ENCODE data around the gene MED15. TPM values are rescaled to one million over a fixed set of nuclear protein-coding genes. Genes with fewer than 3 reads are reported as not detected.
A peak's percentile ranks its signal among the peaks of the same experiment; 100 is the strongest.
"Not testable (repeated sequence)": the region's sequence is repeated elsewhere in the genome, so short reads cannot be mapped to it uniquely, and the experiment has no call there.

Gene MED15
- total RNA-seq, 1 experiment from 2014 or later = 13.5 TPM

DNA sequence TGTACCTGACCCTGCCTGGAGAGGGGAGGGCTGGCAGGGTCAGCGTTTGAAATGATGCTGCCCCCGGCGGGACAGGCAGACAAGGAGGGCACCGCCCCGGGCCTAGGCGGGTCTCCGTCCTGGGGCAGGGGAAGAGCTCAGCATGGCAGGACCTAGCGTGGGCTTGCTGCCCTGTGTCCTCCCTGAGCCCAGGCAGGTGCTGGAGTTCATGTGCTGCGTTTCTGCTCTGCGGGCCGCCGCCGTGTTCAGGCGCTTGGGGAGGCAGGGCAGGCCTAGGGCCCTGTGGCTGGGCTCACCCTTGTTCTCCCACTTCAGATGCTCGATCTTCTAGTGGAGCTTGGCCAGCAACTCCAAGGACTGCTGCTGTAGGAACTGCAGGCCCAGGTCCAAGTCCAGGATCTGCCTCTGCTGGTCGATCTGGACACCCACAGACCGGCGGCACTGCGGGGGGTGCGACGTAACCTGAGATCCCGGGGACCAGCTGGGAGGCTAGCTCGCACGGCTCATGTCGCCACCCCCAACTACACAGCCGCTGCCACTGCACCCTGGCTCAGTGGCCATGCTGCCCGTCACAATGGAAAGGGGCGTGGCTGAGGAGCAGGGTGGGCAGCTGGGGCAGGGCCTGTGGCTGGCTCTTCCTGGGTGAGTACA, 84.4 kb downstream of the MED15 start:
- DNase-seq (ENCODE audit: extremely low read depth, low read depth) = no peak

DNA sequence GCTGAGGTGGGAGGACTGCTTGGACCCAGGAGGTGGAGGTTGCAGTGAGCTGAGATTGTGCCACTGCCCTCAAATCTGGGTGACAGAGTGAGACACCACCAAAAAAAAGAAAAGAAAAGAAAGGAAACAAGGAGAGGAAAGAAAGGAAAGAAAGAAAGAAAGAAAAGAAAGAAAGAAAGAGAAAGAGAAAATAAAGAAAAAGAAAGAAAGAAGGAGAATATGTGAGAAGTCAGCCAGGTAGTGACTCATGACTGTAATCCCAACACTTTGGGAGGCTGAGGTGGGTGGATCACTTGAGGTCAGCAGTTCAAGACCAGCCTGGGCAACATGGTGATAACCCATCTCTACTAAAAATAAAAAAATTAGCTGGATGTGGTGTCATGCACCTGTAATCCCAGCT, 86.6 kb downstream of the MED15 start:
- not testable (repeated sequence) for DNase-seq (ENCODE audit: extremely low read depth, low read depth)

DNA sequence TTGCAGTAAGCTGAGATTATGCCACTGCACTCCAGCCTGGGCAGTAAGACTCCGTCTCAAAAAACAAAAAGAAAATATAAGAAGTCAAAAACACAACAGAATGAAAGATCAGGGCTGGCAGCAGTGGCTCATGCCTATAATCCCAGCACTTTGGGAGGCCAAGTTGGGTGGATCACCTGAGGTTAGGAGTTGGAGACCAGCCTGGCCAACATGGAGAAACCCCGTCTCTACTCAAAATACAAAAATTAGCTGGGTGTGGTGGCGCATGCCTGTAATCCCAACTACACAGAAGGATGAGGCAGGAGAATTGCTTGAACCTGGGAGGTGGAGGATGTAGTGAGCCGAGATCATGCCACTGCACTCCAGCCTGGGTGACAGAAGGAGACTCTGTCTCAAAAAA, 87.1 kb downstream of the MED15 start:
- not testable (repeated sequence) for DNase-seq (ENCODE audit: extremely low read depth, low read depth)

DNA sequence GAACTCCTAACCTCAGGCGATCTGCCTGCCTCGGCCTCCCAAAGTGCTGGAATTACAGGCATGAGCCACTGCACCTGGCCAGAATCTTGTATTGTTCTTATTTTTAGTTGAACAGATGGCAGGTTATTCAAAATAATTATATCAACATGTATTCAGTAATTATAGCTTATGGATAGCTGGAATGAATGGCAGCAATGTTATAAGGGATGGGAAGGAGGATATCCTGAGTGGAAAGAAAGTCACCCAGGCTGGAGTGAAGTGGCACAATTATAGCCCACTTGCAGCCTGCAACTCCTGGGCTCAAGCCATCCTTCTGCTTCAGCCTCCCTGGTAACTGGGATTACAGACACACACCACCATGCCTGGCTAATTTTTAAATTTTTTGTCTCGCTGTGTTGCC, 88.1 kb downstream of the MED15 start:
- no peak for DNase-seq (ENCODE audit: extremely low read depth, low read depth)

DNA sequence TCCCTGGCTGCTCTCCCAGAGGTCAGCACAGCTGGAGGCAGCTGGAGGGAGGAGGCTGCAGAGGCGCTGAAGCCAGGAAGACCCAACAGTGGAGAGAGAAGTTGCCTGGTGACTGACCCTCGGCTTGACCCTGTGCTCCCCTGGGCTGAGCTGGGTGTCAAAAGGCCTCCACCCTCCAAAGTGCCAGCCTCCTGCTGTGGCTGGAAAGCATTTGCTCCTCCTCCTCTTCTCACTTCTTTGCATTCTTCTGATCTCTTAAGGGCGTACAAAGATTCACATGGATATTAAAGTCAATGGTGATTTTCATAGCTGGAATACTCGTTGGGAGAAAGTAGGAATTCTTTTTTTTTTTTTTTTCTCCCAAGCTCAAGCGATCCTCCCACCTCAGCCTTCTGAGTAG, 91.7 kb downstream of the MED15 start:
- no peak for DNase-seq (ENCODE audit: extremely low read depth, low read depth)

DNA sequence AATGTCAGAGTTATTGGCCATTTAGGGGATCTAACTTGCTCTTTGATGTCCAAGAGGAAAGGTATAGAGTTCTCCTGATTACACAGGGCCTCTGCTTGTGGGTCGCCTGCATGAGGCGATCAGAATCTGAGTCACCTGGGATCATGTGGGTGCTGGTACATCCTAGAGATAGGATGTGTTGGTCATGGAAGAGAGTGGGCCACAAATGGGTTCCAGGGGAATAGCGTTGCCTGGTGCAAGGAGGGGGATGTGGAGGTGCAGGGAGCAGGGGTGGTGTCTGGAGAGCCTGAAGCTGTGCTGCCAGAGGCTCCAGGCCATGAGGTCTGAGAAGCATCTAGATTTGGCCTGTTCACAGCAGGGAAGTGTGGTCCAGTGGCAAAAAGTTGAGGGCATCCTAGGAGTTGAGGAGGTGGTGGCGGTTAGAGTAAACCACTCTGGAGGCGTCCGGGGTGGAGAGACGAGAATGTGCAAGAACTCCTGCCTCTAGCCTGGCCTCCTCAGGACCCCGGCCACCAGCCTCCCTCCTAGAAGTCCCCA, 92.8 kb downstream of the MED15 start:
- no peak for DNase-seq (ENCODE audit: extremely low read depth, low read depth)

DNA sequence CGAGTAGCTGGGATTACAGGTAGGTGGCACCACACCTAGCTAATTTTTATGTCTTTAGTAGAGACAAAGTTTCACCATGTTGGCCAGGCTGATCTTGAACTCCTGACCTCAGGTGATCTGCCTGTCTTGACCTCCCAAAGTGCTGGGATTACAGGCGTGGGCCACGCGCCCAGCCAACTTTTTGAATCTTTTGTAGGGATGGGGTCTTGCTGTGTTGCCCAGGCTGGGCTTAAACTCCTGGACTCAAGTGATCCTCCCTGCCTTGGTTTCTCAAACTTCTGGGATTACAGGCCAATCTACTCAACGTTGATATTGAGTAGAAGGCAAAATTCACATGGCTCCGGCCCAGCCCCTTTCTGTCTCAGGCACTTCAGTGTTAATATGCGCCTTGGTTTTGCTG, 93.9 kb downstream of the MED15 start:
- no peak for DNase-seq (ENCODE audit: extremely low read depth, low read depth)

DNA sequence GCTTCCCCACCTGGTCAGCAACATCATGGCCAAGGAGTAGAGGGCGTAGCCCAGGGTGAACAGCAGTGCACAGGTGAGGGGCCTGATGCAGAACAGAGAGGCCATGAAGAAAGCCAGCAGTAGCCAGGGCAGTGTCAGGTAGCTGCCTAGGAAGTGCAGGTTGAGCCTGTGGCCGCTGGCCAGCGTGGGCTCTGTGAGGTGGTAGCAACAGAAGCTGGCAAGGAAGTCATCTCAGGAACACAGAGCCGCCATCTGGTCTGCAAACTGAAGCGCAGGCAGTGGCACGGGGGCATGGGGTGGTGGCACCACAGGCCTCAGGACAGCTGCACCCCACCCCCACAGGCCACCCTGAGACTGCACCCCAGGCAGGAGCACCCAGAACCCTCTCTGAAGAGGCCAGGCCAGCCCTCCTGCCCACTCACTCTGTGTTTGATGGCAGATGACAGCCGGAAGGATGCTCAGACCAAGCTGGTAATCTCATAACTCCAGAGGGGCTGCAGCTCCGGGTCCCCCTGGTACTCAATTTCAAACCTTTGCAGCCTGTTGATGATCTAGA, 95.3 kb downstream of the MED15 start:
- no peak for DNase-seq (ENCODE audit: extremely low read depth, low read depth)

DNA sequence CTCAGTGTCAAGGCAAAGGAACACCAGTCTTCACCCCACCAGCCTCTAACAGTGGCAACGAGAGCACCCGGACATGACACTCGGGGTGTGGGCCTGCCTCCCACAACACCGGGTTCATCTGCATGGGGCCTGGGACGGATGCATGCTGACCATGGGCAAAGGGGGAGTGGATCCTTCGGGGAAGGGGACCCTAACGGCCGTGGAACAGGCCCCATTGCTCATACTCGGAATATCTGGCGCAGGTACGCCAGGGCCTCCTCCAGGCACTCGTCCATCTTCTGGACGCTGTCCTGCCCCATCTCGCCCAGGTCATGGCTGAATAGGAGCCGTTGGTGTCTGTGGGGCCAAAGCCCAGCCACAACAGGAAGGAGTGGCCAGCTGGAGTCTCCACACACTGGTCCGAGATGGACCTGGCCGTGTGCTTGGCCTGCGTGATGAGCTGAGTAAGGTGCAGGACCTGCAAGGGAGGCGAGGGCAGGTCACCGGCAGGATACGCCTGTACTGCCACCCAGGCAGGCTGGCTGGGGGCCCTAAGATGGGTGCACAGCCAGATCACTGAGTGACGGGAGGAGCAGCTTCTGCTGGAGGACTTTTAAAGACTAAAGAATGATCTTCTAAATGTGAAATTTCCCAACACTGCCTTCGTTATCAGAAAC, 96.8 kb downstream of the MED15 start:
- DNase-seq (ENCODE audit: extremely low read depth, low read depth) = no peak

DNA sequence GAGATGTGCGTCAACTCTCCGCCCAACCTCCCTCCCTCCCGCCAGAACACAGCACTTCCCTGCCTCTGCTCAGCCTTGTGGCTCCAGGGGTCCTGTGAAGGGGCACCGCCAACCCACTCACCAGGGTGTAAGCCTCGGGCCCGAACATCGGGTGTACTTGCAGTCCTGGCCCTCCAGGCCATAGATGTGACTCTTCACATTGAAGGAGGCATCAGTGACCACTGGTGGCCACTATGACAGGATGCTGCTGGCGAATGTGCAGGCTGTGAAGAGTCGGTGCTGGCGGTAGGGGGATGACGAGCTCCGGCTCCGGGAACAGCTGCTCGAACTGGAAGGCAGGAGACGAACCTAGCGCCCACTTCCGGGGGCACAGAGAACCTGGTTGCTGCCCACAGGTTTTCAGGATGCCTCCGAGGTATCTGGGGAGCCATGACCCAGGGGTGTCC, 97.4 kb downstream of the MED15 start:
- no peak for DNase-seq (ENCODE audit: extremely low read depth, low read depth)

DNA sequence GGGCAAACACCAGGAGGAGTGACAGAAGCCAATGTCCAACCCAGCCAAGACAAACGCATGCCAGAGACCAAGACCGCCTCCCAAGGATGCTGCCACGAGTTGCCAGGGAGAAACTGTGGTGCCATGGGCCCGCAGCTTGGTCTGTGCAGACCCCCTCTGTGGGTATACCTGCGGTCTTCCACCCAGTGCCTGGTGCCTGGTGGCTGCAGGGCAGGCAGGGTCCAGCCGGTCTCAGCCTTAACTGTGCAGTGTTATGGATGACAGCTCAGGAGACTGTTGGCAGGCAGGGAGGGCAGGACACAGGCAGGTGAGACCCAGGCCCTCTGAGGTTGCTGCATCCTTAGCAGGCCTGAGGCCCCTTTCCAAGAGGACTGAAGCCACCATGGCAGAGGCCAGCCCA, 97.9 kb downstream of the MED15 start:
- no peak for DNase-seq (ENCODE audit: extremely low read depth, low read depth)

DNA sequence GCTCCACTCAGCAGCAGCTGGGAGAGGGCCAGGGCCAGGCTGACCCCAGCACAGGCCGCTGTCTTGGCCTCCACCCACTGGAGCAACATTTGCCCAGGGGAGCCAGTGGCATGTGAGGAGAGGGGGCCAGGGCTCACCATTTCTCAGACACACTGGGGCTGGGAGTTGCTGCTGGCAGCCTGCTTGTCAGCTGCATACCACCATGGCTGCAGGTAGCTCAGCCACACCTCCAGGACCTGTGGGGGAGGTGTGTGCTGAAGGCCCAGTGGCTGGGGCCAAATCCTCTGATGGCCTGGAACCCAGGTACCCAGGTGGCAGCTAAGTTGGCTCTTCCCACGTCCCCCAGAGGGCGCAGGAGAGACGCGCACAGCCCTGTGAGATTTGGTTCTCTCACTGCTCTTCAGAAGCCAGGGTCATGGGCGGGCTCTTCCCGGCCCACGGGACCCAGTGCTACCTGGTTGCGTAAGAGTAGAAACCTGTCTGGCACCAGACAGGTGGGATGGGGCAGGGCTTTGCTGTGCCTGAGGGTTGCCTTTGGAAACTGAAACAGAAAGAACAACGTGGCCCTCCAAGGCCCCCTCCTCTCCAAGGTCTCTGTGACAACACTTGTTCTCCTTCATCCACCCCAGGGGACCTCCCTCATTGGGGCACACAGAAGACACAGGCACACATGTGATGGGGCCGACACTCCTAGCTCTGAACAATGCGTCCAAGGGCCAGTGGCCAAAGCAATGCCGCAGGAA, 98.8 kb downstream of the MED15 start:
- DNase-seq (ENCODE audit: extremely low read depth, low read depth) = peak; percentile 54

DNA sequence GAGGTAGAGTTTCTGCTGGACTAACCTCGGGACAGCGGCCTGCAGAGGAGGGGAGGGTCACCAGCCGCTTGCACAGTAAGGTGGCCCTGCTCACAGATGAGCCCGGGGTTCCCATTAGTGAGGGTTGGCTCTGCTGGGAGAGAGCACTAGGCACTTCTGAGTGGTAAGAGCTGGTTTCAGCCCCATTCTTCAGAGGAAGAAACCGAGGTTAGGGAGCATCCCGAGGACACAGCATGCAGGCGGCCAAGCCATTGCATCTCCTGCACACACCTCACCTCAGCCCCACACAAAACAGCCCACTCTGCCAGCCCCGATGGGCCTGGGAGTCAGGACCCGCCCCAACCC, 99.3 kb downstream of the MED15 start:
- DNase-seq (ENCODE audit: extremely low read depth, low read depth) = no peak

DNA sequence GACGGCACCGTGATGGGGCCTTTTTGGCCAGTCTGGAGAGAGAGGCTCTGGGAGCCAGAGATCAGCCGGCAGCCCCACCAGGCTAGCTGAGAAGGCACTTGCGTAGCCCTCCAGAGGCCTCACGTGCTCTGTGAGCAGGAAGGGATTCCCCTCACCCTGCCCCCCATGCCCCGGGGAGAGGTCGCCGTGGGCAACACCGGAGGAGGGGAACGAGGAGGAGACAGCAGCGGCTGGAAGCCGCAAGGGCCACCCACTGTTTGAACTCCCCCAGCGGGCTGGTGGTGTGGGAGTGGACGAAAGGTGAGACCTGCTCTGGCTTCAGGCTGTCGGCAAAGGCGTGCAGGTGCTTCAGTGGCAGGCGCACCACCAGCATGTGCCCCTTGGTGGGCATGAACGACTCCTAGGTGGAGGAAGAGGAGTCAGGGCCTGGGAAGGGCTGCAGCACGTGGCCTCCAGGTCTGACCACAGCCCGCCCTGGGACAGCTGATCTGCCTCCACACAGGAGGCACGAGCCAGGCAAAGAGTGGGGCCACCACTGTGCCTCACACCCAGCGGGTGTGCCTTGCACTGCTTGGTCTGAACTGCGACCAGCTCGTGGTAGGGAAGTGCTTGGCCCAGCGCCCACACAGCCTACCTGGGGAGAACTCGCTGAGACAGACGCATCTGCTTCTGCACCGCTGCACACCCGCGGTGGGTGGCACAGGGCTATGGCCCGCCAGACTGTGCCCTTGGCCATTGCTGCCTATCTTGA, 99.9 kb downstream of the MED15 start:
- DNase-seq (ENCODE audit: extremely low read depth, low read depth) = no peak

DNA sequence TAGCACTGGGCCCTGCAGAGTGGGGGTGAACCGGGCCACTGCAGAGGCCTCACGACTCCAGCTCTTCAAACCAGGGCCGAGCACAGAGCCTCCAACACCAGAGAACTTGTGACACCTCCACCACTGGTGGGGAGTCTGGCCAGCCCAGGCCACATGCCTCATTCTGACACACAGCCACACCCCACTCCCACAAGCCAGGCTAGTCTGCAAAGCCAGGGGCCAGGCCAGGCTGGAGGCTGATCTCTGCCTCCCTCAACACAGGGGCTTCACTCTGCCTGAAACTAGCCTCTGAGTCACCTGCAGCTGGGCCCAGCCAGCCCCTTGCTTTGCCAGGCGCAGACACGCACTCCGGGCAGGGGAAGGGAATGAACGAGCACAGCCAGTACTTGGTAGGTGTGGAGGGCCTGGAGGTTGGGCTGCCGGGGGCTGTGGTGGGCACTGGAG, 102.9 kb downstream of the MED15 start:
- DNase-seq (ENCODE audit: extremely low read depth, low read depth) = no peak

DNA sequence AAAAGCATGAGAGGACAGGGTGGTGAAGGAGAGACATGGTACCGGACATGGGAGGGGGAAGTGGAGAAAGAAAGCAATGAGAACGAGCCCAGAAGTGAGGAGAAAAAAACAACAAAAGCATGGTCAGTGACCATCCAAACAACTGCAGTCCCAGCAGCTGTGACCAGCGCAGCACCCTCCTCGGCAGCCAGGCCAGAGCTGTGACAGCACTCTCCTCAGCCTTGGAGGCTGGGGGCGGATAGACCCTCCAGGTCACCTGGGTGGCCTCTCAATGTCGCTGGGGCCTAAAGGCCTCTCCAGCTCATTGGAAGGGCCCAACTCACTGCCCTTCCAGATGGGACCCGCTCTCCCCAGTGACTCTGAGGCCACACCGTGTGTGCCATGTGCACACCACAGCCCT, 103.3 kb downstream of the MED15 start:
- DNase-seq (ENCODE audit: extremely low read depth, low read depth) = no peak

DNA sequence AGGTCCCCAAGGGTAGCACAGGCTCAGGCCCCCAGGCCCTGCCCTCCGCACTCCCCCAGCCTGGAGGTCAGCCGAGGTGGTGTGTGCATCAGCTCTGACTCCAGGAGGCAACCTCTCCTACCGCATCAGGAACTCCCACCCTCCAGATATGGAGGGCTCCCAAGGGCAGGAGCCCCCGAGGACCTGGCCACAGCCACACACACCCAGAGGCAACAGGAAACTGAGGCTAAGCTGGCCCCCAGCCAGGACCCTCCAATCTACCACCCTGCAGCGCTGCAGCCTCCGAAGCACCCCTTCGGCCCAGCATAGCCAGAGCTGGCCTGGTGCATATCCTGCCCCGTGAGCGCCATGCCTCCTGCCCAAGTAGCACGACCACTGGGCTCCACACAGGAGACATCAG, 104.0 kb downstream of the MED15 start:
- DNase-seq (ENCODE audit: extremely low read depth, low read depth) = no peak

DNA sequence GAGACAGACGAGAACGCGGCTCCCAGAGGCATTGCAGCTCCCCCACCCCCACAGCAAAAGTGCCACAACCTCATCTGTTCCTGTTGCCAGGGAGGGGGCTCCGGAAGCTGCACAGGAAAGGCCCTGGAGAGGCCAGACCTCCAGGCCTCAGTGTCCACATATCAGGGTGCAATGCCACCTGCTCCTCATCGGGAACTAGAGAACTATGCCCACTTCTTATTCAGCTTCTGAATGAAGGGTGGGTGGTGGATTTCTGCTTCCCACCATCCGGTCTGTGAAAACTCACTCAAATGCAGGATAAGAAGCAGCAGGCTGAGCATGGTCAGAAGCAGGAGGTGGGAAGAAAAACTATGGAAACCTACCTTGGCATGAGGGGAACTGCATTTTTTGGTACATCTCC, 105.9 kb downstream of the MED15 start:
- DNase-seq (ENCODE audit: extremely low read depth, low read depth) = no peak

DNA sequence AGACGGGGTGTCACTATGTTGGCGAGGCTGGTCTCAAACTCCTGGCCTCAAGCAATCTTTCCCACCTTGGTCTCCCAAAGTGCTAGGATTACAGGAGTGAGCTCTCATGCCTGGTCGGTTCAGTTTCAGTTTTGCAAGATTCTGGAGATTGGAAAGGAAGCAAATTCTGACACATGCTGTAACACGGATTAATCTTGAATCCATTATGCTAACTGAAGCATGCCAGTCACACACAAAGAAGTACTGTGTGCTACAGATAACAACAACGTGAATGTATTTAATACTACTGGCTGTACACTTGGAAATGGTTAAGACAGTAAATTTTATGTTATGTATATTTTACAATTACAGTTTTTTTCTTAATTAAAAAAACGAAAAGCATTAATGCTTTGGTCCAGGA, 107.6 kb downstream of the MED15 start:
- DNase-seq (ENCODE audit: extremely low read depth, low read depth) = no peak

DNA sequence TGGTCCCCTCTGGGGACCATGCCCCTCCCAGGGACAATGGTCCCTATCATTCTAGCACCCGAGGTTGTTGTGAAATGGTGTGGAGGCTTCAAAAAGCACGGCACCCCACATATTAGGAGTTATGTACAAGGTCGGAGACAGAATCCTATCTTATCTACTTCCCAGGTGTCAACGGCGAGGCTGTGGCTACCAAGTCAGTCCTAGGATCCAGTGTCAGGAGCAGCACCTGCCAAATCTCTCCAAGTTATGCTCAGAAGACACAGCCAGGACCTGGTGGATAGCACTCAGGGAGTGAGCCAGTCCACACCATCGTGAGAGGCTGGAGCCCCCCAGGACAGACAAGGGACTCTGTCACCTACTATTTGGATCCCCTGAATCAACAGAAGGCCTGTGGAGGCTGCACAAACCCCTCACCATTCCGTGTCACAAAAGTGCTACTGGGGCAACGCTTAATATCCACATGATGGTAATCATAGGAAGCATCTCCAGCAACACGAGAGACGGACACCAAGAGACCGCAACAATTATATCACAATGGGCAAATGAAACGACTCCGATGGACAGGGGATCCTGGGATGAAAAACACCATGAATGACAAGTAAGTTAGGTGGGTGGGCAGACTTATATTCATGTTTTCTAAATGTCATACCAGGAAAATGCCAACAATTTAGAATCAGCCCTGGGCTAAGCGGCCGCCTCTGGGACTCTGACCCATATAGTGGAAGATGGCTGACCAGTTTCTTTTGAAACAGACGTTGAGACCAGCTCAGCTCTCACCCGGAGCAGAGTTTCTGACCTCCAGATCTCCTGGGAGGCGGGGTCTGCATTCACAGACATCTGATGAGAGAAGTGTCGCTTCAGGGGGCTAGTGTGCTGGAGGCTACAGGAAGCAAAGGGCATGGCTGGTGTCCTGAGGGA, 108.4 kb downstream of the MED15 start:
- DNase-seq (ENCODE audit: extremely low read depth, low read depth) = no peak
